HG03469 (cell line): ENCODE results near the gene NAV3.

Experiments
- ATAC-seq: cut with Tn5 transposase; IDR thresholded peaks from one replicate; pipeline ENCODE4 v1.9.1; 2021; ENCODE audit warnings: mild to moderate bottlenecking, moderate library complexity, moderate number of reproducible peaks; ENCODE audit not compliant: unreplicated experiment

The NAV3 gene

DNA sequence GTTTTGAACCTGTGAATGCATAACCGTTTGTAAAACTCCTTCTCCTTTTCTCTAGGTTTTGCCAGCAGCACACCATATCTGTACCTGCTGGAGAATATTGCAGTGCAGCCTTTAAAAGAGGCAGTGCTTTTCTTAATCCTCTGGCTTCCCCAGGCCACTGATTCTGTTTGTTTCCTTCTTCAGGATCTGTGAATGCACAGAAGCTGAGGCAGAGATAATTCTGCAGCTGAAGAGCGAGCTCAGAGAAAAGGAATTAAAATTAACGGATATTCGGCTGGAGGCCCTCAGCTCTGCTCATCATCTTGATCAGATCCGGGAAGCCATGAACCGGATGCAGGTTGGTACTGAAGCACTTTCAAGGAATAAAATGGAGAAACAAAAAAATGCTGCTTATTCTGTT is 348.7 kb downstream of the NAV3 start:
- ATAC-seq = no peak

DNA sequence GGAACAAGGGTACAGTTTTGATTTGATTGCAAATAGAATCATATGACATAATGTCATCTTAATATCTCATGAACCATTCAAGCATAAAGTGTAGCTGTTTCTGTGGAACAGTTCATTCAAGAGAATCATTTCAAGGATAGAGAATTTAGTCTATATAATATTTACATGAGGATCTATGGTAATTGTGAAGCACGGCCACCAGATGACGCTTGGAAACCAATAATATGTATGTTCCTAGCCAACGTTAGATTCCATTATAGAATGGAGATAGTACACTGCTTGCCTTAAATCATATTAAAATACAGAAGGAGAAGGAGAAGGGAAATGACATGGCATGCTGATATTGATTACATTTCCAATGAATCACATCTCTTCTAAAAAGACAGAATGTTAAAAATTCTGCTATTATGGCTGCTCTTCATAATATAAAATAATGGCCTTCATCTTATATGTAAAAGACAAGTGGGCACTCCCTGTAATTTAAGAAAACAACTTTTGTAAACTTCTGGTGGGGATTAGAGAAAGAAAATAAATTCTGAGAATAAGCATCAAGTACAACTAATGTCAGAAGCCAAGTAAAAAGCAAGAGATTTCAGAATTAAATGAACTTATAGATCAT is 351.0 kb downstream of the NAV3 start:
- no peak for ATAC-seq

DNA sequence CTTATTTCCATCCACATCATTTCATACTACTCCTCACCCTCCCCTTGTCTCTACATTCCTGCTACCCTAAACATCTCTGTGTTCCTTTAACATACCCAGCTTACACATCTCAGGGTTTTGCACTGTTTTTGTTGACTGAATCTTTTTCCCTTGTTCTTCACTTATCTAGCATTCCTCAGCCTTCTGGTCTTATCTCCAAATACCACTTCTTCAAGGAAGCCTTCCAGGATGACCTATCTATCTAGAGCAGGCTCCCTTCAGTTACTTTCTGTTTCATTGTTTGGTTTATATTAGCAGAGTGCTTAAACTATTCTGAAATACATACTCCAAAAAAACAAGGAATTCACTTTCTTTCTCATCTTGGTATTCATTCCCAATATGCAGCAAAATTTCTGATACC is 353.1 kb downstream of the NAV3 start:
- no peak for ATAC-seq

DNA sequence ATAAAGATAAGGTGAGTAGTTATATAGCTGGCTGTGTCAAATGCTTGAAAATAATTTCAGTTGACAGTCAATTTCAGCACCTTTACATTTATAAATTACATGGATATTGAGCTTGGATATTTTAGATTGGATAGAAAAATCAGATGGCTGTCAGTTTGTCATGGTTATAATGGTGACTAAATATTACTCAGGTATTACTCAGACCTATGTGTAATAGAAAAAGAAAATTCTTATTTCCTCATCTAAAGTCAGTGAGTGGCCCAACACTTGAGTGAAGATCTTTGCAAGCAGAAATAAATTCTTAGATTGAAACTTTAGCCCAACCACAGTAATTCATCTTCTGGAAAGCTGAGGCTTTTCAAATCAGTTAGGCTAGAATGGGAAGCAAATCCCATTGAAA is 354.4 kb downstream of the NAV3 start:
- no peak for ATAC-seq

DNA sequence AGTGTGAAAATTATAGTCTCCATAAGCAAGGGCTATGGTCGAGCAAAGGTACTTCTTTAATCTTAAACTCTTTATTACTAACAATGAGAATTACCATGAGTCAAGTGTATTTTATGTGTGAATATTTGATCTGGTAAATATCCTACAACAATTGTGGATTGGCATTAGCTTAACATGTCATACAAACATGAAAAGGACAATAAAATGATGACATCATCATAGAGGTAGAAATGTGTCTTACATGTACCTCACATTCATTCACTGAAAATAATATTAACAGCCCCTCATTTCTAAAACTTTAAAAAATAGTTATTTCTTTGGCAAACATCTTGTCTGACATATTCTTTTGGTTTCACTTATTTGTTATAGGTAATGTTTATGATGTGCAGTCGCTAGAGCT is 355.0 kb downstream of the NAV3 start:
- no peak for ATAC-seq

DNA sequence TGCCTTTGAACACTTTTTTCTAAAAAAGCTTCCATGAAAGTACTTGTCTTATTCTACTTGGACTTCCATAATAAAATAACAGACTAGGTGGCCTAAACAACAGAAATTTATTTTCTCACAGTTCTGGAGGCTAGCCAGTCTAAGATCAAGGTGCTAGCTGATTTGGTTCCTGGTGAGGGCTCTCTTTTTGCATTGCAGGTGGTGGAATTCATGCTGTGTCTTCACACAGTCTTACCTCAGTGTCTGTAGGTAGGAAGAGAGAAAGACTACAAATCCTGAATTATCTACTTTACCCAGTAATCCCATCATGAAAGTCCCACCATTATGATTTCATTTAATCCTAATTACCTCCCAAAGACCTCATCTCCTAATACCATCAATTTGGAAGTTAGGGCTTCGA is 356.0 kb downstream of the NAV3 start:
- no peak for ATAC-seq

DNA sequence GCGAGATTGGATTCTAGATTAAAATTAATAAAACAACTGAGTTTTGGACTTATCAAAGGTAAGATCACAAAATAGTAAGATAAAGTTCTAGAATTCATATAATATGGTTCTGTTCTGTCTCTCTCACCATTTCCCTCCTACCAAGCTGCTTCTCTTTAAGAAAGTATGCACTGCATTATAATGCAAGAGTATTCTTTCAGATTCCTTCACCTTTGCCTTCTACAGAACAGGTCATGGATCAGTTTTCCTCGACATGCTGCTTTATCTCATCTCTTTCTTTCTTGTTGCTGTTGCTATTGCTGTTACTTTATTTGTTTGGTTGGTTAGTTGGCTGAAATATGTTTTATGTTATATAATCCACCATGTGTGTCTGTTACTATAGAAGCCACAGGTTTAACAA is 357.0 kb downstream of the NAV3 start:
- no peak for ATAC-seq

DNA sequence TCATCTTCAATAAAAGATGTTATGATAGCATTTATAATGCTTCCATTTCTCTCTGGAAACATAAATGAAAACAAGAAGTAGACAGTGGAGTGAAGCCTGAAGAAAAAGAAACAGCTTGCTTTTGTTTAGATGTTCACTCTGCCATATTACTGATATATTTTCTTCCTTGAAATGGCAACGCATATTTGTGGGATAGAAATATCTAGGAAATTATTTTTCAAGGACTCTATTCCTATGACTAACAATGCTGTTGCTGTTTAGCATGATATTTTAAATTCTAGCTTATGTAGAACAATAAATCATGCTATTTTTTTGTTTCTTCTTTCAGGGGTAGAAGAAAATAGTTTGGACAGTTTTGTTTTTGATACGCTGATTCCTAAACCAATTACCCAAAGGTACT is 359.0 kb downstream of the NAV3 start:
- no peak for ATAC-seq

DNA sequence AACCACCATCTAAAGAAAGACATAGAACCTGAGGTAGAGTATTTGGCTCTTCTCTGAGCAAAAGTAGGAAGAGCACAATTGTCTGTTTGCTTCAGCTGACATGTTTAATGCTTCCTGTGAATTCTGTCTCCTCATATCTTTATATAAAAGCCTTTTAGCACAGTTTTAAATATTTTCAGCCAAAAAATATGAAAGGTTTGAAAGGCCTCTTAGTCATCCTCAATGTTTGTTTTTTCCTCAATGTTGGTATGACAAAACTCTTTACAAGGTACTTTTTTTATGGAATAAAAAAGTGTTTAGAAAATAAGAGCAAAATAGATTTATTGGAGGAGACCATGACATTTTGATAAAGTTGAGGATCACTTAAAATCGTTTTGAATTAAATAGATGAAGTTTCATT is 360.9 kb downstream of the NAV3 start:
- no peak for ATAC-seq

DNA sequence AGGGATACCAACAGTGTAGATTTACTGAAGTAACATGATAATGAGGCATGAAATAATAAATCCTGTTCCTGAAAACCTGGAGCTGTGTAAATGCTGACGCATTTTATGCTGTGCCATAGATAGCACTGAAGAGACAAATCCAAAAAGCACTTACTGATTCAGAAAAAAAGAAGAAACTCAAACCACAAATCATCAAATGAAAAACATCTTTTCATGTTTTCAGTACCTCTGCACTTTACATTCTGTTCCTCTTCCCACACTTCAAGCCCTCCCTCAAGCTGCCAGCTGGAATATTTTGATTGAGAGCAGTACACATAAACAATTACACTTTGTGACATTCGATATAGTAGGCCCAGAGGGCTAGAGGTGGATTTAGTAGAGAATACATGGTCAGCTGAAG is 362.3 kb downstream of the NAV3 start:
- ATAC-seq = no peak

DNA sequence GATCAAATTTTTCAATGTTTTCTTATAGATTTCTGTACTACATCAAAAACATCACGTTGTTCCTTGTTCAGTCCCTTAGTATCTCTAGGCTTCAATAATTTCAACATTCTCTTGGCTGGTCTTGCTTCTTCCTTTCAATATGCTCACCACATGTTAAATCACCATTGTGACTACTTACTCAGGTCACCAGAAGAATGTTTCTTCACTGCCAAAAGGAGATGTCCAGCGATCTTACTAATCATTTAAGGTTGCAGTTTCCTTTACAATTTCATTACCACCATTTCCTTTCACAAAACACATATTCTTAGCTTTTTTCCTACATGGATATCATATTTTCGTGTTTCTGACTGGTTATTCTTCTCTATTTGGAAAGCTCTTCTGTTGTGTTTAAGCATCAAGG is 363.8 kb downstream of the NAV3 start:
- no peak for ATAC-seq

DNA sequence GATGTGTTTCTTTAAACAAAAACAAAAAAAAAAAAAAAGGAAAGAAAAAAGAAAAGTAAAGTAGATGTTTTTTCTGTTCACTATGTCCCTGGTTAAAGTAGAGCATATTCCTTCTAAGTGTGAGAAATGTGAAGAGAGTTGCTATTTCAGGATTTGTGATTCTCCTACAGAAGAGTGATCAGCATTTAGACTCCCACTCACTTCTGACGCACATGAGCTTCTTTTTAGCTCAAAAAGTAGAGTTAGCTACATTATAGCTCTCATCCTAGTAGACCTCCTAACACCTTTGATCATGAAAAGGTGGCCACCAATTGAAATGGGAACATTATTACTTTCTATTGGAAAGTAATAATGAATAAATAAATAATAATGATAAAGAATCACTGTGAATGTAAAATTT is 368.2 kb downstream of the NAV3 start:
- ATAC-seq = no peak

DNA sequence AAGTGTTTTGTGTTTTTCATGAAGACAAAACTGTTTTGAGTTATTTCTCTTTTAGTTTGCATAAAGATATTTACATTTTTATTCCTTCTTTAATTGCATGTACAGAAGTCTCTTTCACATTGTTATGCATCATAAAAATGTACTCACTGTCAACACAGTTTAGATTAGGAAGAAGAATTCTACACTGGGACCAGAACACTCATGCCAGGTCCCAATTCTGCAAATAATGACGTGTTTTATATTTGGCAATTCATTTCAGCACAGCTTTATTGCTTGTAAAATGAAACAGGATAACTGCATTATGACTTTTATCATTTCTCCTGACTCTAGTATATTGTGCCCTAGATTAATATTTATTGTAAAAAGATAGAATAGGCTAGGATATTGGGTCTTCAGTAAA is 369.2 kb downstream of the NAV3 start:
- no peak for ATAC-seq

DNA sequence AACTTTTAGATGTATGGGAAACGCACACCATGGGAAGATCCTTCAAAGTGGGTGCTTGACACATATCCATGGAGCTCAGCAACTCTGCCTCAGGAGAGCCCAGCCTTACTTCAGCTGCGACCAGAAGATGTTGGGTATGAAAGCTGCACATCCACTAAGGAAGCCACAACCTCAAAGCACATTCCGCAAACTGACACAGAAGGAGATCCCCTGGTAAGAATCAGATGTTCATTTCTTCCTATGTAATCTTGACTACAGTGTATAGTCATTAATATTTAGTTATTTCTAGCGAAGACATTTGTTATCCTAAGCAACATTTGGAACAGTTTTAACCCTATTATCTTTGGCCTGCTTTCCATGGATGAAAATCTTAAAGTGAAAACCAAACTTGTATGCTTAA is 374.2 kb downstream of the NAV3 start:
- ATAC-seq = no peak

DNA sequence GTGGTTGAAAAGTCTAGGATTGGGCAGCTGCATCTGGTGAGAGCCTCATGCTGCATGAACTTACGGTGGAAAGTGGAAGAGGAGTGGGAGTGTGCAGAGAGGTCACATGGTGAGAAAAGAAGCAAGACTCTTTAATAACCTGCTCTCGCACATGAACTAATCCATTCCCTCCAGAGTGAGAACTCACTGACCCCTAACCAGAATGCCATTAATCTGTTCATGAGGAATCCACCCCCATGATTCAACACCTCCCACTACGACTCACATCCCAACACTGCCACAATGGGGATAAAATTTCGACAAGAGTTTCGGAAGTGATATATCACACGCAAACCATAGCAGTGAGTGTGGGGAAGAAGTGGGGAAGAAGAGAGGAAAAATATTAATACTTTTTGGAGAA is 377.4 kb downstream of the NAV3 start:
- ATAC-seq = no peak

DNA sequence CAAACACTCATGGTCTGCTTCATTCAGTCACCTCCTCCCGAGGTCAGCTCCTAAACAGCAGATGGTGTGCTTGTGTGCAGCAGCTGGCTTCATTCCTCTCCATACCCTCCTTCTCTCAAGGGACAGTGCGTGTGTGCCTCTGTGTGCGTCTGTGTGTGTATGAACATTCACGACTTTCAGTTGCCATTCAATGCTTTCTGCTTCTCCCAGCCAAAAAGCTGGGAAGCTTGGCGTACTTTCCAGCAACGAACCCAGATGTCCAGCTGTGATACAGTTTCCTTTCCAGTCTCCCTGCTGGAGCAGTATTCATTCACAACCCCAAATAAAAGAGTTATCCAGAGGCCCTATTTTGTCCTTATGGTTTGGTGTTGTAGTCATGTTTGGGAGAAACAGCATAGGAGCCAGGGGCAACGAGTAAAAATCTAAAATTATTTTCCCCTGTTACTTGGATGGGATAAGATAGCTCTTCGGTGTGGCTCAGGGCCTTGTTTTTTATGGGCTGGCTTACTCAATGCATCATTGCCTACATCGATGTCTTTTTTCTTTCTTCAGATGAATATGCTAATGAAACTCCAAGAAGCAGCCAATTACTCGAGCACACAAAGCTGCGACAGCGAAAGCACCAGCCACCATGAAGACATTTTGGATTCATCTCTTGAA is 379.3 kb downstream of the NAV3 start:
- ATAC-seq = no peak

DNA sequence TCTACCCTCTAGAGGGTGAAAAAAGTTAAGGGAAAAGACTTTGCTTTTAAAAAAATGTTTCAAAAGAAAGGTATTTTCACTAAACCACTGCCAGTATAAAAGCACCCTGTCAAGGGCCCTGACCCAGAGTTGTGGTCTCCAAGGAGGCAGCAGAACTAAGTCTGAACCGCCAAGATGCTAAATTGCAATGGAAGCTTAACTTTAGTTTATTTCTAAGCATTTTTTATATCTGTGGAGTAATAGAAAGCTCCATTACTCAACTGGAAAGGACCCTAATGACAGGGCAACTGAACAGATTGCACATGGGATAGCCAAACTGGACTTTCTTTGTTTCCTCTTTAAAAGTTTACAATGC is 379.8 kb downstream of the NAV3 start:
- no peak for ATAC-seq

DNA sequence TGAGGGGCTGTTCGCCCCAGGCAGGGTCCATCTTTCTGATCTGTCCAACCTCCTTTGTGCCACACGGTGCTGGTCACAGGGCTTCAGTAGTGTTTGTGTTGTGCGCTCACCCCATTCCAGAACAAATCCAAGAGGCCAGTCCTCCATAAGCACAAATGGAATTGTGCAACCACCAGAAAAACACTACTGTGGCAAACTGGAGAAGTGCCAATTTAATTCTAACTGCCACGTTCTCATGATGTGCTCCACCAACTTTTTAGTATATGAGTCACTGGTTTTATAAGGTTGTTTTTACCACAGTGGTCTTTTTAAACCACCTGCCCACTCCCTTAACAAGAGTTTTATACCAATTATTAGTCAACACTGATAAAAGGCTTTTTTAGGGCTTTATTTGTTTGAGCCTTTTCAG is 380.2 kb downstream of the NAV3 start:
- ATAC-seq = no peak

DNA sequence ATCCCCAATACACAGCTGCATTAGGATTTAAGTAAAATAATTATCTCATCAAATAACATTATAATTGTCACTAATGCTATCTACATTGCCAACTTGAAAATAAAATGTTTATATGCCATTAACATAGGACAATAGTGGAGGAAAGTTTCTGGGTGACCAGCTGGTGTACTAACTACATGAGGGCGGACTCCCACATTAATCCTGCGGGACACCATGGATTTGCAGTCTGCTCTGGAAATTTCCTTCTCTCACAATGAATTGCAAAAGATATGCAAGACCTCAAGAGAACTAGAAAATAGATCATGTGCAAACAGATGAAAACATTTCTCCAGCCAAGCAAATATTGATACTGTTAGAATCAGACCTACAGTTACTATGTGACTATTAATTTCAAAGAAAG is 390.1 kb downstream of the NAV3 start:
- ATAC-seq = no peak

DNA sequence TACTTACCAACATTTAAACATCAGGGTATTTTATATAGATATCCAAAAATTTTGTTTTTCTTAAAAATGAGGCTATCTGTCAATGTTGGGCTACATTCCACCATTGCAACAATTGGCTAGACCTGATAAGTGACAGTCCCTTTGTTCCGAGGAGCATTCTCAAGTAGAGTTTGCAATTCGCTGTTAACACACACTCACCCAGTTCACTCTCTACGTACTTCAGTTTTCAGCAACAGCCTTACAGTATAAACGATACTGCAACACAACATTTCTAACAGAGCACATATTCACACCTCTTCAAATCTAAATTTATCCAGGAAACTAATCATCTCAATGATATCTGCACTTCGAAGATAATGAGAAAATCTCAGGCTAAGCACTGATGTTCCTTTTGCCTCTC is 393.5 kb downstream of the NAV3 start:
- ATAC-seq = no peak

DNA sequence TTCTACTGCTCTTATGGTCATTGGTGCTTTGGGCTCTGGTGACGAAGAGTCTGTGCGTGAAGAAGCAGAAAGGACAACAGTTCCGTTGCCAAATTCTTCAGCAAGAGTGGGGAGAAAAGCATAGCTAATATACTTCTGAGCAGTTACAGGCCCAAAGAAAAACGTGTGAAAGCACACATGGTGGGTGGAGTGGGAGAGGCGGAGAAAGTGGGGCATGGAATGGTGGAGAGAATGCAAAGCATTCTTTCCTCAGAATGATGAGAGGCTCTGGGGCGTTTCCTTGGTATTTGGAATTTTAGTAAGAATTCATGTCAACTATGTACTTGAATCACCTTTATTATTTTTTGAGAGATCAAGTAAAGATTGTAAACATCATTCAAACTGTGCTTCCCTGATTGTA is 396.1 kb downstream of the NAV3 start:
- ATAC-seq = no peak

DNA sequence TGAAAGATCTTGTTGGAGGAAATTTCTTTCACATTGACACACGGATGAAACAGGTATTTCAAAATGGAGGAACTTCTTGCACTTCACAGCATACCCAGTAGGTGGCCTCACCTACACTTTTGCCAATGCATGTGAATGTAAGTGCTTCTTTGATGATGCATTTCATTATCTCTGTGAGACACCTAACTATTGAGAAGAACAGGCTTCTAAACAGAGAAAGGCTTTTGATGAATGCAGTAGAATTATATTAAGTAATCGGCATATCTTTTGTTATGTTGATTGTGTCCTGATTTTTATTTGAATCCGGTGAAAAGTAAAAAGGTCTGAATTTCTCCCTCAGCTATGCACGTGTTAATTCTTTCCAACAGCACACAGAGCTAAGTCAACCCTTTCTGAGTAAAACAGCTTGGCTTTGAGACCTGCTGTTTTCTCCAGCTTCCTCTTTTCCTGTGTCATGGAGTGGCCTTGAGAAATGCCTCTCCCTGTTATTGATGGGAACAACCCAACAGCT is 399.0 kb downstream of the NAV3 start:
- ATAC-seq = peak; percentile 99

DNA sequence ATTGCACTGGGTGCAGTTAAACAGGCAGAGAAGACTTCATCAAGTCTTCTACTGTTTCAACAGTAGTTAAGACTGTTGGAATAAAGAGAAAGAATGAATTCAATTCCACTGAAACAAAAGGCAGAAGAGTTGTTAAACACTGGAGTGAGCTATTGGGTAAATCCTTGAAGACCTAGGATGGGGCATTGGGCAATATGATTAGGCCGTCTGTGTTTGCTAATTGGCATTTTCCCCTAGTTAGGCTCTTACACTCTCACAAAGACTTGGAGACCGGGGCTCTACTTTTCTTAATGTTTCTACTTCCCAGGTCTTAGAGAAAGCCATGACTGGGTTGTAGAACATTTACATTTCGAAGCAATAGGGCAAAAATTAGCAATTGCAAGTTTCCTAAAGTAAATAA is 402.1 kb downstream of the NAV3 start:
- no peak for ATAC-seq
